Fibroblast of lung (primary cell): ENCODE measurements around the gene ARHGEF10L. TPM values are rescaled to one million over a fixed set of nuclear protein-coding genes. Genes with fewer than 3 reads are reported as not detected.
A peak's percentile ranks its signal among the peaks of the same experiment; 100 is the strongest.

Source experiments
- DNase-seq, 2 donors: peaks; one replicate each; pipeline versions ENCODE4 v3.0.0 to v3.0.0-alpha.2; 2010; ENCODE audit warnings: low read depth in 2 of 2
- H2AFZ ChIP-seq: 2 replicates; pipeline ENCODE4 v1.5.1; 2012; ENCODE audit warnings: low read length, control low read depth, inconsistent platforms
- H3K27ac ChIP-seq: 2 replicates; pipeline ENCODE4 v1.5.1; 2011; ENCODE audit warnings: low read length, control low read depth; ENCODE audit not compliant: insufficient read depth
- H3K27me3 ChIP-seq: 2 replicates; pipeline ENCODE4 v1.5.1; 2011; ENCODE audit warnings: mild to moderate bottlenecking, low read length; ENCODE audit not compliant: control insufficient read depth, insufficient read depth
- H3K36me3 ChIP-seq: 2 replicates; pipeline ENCODE4 v1.5.1; 2011; ENCODE audit warnings: low read length; ENCODE audit not compliant: control insufficient read depth, insufficient read depth
- H3K4me1 ChIP-seq: 2 replicates; pipeline ENCODE4 v1.5.1; 2011; ENCODE audit warnings: low read length; ENCODE audit not compliant: control insufficient read depth, insufficient read depth; ENCODE audit errors: extremely low read depth
- H3K4me2 ChIP-seq: 2 replicates; pipeline ENCODE4 v1.5.1; 2011; ENCODE audit warnings: low read length, control low read depth; ENCODE audit not compliant: insufficient read depth; ENCODE audit errors: extremely low read depth
- H3K4me3 ChIP-seq, 4 experiments: fragments of 200-600 bp in 1 of 4; sonication (generic) in 1 of 4; replicated peaks in 1 of 4; 2 replicates each; pipeline ENCODE4 v1.5.1; 2011 to 2016; ENCODE audit warnings: low read length in 4 of 4, low read depth in 3 of 4, mild to moderate bottlenecking in 3 of 4, control low read depth in 2 of 4, inconsistent platforms in 1 of 4, mixed read lengths in 1 of 4; ENCODE audit not compliant: insufficient read depth in 1 of 4; ENCODE audit errors: control extremely low read depth in 1 of 4
- H3K79me2 ChIP-seq: 2 replicates; pipeline ENCODE4 v1.5.1; 2012; ENCODE audit warnings: mild to moderate bottlenecking, low read length, inconsistent platforms; ENCODE audit not compliant: control insufficient read depth, insufficient read depth
- H3K9ac ChIP-seq: 2 replicates; pipeline ENCODE4 v1.5.1; 2011; ENCODE audit warnings: mild to moderate bottlenecking, low read length, control low read depth; ENCODE audit not compliant: insufficient read depth
- H3K9me3 ChIP-seq: 2 replicates; pipeline ENCODE4 v1.5.1; 2012; ENCODE audit warnings: low read depth, low read length; ENCODE audit not compliant: control insufficient read depth, insufficient read depth
- H4K20me1 ChIP-seq: 2 replicates; pipeline ENCODE4 v1.5.1; 2011; ENCODE audit warnings: low read length; ENCODE audit not compliant: control insufficient read depth, insufficient read depth; ENCODE audit errors: extremely low read depth
- CTCF ChIP-seq, 2 donors: IDR thresholded peaks in 1 of 2; conservative IDR thresholded peaks in 1 of 2; 1 replicate in 1 of 2; 2 replicates in 1 of 2; pipeline ENCODE4 v1.5.1; 2011 to 2012; ENCODE audit warnings: low read length in 2 of 2, control low read depth in 1 of 2, inconsistent platforms in 1 of 2, low read depth in 1 of 2, mild to moderate bottlenecking in 1 of 2
- EZH2 ChIP-seq: IDR thresholded peaks from 2 replicates; pipeline ENCODE4 v1.5.1; 2012; ENCODE audit warnings: low read length, control low read depth, mild to moderate bottlenecking; ENCODE audit errors: missing control alignments
- polyA plus RNA-seq, 2 donors: library from polyadenylated mRNA; depleted of rRNA in 1 of 2; stranded (reverse) in 1 of 2; unstranded in 1 of 2; fragments of >200 nt; gene quantifications; 2 replicates each; pipeline ENCODE4 v1.2.1, GENCODE V29; 2011 to 2012; ENCODE audit warnings: missing spikeins in 1 of 2
- total RNA-seq: library from RNA; depleted of rRNA; stranded (reverse); fragments of >200 nt; gene quantifications from 2 replicates; pipeline ENCODE4 v1.2.1, GENCODE V29; 2014

Gene ARHGEF10L
- total and polyA plus RNA-seq, 2 donors (not counting 1 experiment from before 2014, with no cell fraction given) = 11.2 to 24.3 TPM

- Histone ChIP-seq H3K4me2 (no peak overlapping the region), H3K4me1 (peaks cover 23% of the 10 kb centered on the region), H3K4me3 (no peak overlapping the region), H3K9me3 (no peaks in the 10 kb centered on the region), H4K20me1 (no peaks in the 10 kb centered on the region), H2AFZ (no peak overlapping the region), H3K9ac (no peak overlapping the region), H3K27me3 (no peaks in the 10 kb centered on the region), H3K79me2 (peaks cover 9% of the 10 kb centered on the region), H3K36me3 (no peaks in the 10 kb centered on the region), H3K27ac (peak overlapping the region; percentile 46)
- DNase-seq = peak; percentile 34 to 63
- TF ChIP-seq CTCF (conservative IDR thresholded peaks at IDR 0.05 in 1 of 2, IDR thresholded peaks at IDR 0.05 in 1 of 2; ENCODE audit: low read depth in 1 of 2, low read length in 2 of 2) = no peak
- TF ChIP-seq EZH2 = no peak
Observed at GRCh38 chr1:17551755-17552234, 12.3 kb downstream of the ARHGEF10L start.

GRCh38 chr1:17553975-17554700 is 14.6 kb downstream of the ARHGEF10L start:
- Histone ChIP-seq H3K36me3 (no peaks in the 10 kb centered on the region), H3K27ac (no peak overlapping the region), H3K4me1 (peaks cover 23% of the 10 kb centered on the region), H3K4me2 (no peak overlapping the region), H4K20me1 (no peaks in the 10 kb centered on the region), H3K4me3 (no peak overlapping the region), H2AFZ (no peak overlapping the region), H3K79me2 (peaks cover 3% of the 10 kb centered on the region), H3K9ac (no peak overlapping the region), H3K9me3 (no peaks in the 10 kb centered on the region), H3K27me3 (no peaks in the 10 kb centered on the region)
- TF ChIP-seq CTCF (conservative IDR thresholded peaks at IDR 0.05 in 1 of 2, IDR thresholded peaks at IDR 0.05 in 1 of 2; ENCODE audit: low read depth in 1 of 2, low read length in 2 of 2) (no peak), EZH2 (no peak)
- DNase-seq = peak; percentile 76 to 87

GRCh38 chr1:17554954-17555353 is 15.5 kb downstream of the ARHGEF10L start:
- Histone ChIP-seq H3K9me3 (no peaks in the 10 kb centered on the region), H2AFZ (no peak overlapping the region), H3K27ac (no peak overlapping the region), H3K27me3 (no peaks in the 10 kb centered on the region), H3K79me2 (peaks cover 3% of the 10 kb centered on the region), H4K20me1 (no peaks in the 10 kb centered on the region), H3K9ac (no peak overlapping the region), H3K4me3 (no peak overlapping the region), H3K36me3 (no peaks in the 10 kb centered on the region), H3K4me2 (no peak overlapping the region), H3K4me1 (peaks cover 23% of the 10 kb centered on the region)
- DNase-seq = no peak
- TF ChIP-seq CTCF (conservative IDR thresholded peaks at IDR 0.05 in 1 of 2, IDR thresholded peaks at IDR 0.05 in 1 of 2; ENCODE audit: low read depth in 1 of 2, low read length in 2 of 2) (no peak), EZH2 (no peak)
